Glutamatergic neuron (in vitro differentiated cells): ENCODE measurements around the gene KCTD17. TPM values are rescaled to one million over a fixed set of nuclear protein-coding genes. Genes with fewer than 3 reads are reported as not detected.

Source experiments
- DNase-seq: peaks from one replicate; pipeline ENCODE4 v3.0.0; 2022
- H3K27ac Mint-ChIP-seq: one replicate; pipeline ENCODE4 v1.8.0; 2020; ENCODE audit warnings: mild to moderate bottlenecking, mixed read lengths, inconsistent platforms; ENCODE audit not compliant: unreplicated experiment
- H3K27me3 Mint-ChIP-seq: one replicate; pipeline ENCODE4 v1.8.0; 2020; ENCODE audit warnings: mild to moderate bottlenecking, moderate library complexity, mixed read lengths, inconsistent platforms; ENCODE audit not compliant: unreplicated experiment
- H3K36me3 Mint-ChIP-seq: one replicate; pipeline ENCODE4 v1.8.0; 2020; ENCODE audit warnings: mild to moderate bottlenecking, mixed read lengths, inconsistent platforms; ENCODE audit not compliant: unreplicated experiment
- H3K4me1 Mint-ChIP-seq: one replicate; pipeline ENCODE4 v1.8.0; 2020; ENCODE audit warnings: mild to moderate bottlenecking, low read depth, mixed read lengths, inconsistent platforms; ENCODE audit not compliant: unreplicated experiment
- H3K4me3 Mint-ChIP-seq: one replicate; pipeline ENCODE4 v1.8.0; 2020; ENCODE audit warnings: mild to moderate bottlenecking, mixed read lengths, inconsistent platforms; ENCODE audit not compliant: unreplicated experiment
- H3K9me3 Mint-ChIP-seq: one replicate; pipeline ENCODE4 v1.8.0; 2020; ENCODE audit warnings: mild to moderate bottlenecking, moderate library complexity, mixed read lengths, inconsistent platforms; ENCODE audit not compliant: unreplicated experiment
- CTCF ChIP-seq: fragments of 200-600 bp; sonication (generic); IDR thresholded peaks from one replicate; pipeline ENCODE4 v1.5.0; 2021; ENCODE audit not compliant: partially characterized antibody, unreplicated experiment
- total RNA-seq: library from RNA; stranded (reverse); fragmentation: NEBNext Ultra II Directional; extraction: Animal tissue kit (Norgen Biotek cat#: 25700); gene quantifications from one replicate; pipeline ENCODE4 v1.2.1, GENCODE V29; 2021; ENCODE audit not compliant: unreplicated experiment

Gene KCTD17
- total RNA-seq, 1 donor from 2014 or later = 137 TPM

- DNase-seq = no peak
- Mint-ChIP-seq H3K27me3 (peaks cover 3% of the 10 kb centered on the region), H3K36me3 (no peaks in the 10 kb centered on the region), H3K27ac (no peak overlapping the region), H3K4me3 (no peak overlapping the region), H3K4me1 (peaks cover 5% of the 10 kb centered on the region), H3K9me3 (peaks cover under 1% of the 10 kb centered on the region)
- no peak for TF ChIP-seq CTCF
Observed at GRCh38 chr22:37075046-37075445, 23.5 kb downstream of the KCTD17 start.

DNA sequence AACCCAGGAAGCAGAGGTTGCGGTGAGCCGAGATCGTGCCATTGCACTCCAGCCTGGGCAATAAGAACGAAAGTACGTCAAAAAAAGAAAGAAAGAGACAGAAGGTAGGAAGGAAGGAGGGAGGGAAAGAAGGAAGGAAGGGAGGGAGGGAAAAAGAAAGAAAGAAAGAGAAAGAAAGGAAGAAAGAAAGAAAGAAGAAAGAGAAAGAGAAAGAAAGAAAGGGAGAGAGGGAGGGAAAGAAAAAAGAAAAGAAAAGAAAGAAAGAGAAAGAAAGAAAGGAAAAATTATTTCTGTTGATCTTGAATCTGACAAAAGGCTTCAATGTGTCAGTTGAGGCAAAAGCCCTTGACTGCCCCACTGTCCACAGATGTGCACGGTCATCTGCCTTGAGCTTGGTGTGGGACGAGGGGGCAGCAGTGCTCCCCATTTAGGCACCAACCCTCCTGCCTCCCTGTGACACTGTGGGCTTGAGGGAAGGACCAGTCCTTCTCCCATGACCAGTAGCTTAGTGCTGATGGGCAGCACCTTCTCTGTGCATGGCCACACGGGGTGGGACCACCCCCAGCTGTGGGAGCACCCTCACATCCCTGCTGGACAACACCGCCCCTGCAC, 24.4 kb downstream of the KCTD17 start:
- Mint-ChIP-seq H3K27ac (no peak overlapping the region), H3K9me3 (no peaks in the 10 kb centered on the region), H3K27me3 (peaks cover 2% of the 10 kb centered on the region), H3K36me3 (no peaks in the 10 kb centered on the region), H3K4me3 (no peak overlapping the region), H3K4me1 (peaks cover 5% of the 10 kb centered on the region)
- TF ChIP-seq CTCF = no peak
- DNase-seq = no peak

- TF ChIP-seq CTCF = peak; percentile 99
- Mint-ChIP-seq H3K27me3 (peaks cover 3% of the 10 kb centered on the region), H3K4me1 (peaks cover 8% of the 10 kb centered on the region), H3K9me3 (no peaks in the 10 kb centered on the region), H3K27ac (no peak overlapping the region), H3K4me3 (no peak overlapping the region), H3K36me3 (no peaks in the 10 kb centered on the region)
- DNase-seq = peak; percentile 91
Observed at GRCh38 chr22:37077802-37078448, 26.4 kb downstream of the KCTD17 start.

GRCh38 chr22:37079158-37079557, 27.6 kb downstream of the KCTD17 start:
- peaks cover 3% of the 10 kb centered on the region for H3K27me3 Mint-ChIP-seq
- no peak overlapping the region for H3K27ac Mint-ChIP-seq

More at GRCh38 chr22:37079158-37079557, 27.6 kb downstream of the KCTD17 start:
- Mint-ChIP-seq H3K9me3 (peaks cover 2% of the 10 kb centered on the region), H3K4me3 (no peak overlapping the region), H3K4me1 (peaks cover 8% of the 10 kb centered on the region), H3K36me3 (no peaks in the 10 kb centered on the region)
- no peak for TF ChIP-seq CTCF
- no peak for DNase-seq
